Right atrium auricular region (tissue), 2 donors: Measurements from ENCODE around the gene HOXD8. TPM values are rescaled to one million over a fixed set of nuclear protein-coding genes. Genes with fewer than 3 reads are reported as not detected.

Experiments
- DNase-seq: peaks from one replicate; pipeline ENCODE4 v3.0.0-alpha.2; 2019; ENCODE audit warnings: low spot score
- H3K27ac ChIP-seq, 2 donors: fragments of 200-600 bp; sonication (generic); 1 replicate in 1 of 2; 2 replicates in 1 of 2; pipeline ENCODE4 v1.5.1; 2016 to 2019
- H3K27me3 ChIP-seq, 2 donors: fragments of 200-600 bp; sonication (generic); one replicate each; pipeline versions ENCODE4 v1.5.1 to v1.6.0; 2017 to 2019
- H3K36me3 ChIP-seq: fragments of 200-600 bp; sonication (generic); one replicate; pipeline ENCODE4 v1.5.1; 2016
- H3K4me1 ChIP-seq, 2 donors: fragments of 200-600 bp; sonication (generic); one replicate each; pipeline versions ENCODE4 v1.5.1 to v1.6.0; 2017 to 2019
- H3K4me3 ChIP-seq, 2 donors: fragments of 200-600 bp; sonication (generic); 1 replicate in 1 of 2; 2 replicates in 1 of 2; pipeline ENCODE4 v1.5.1; 2017 to 2019; ENCODE audit warnings: mild to moderate bottlenecking in 1 of 2, moderate library complexity in 1 of 2
- H3K9me3 ChIP-seq, 2 donors: fragments of 200-600 bp; sonication (generic); one replicate each; pipeline ENCODE4 v1.5.1; 2019
- CTCF ChIP-seq, 2 donors: fragments of 200-600 bp; sonication (generic); IDR thresholded peaks; one replicate each; pipeline ENCODE4 v1.5.1; 2019; ENCODE audit warnings: antibody characterized with exemption in 2 of 2
- total RNA-seq, 2 donors: library from RNA; depleted of rRNA; stranded (reverse); fragments of >200 nt; gene quantifications; one replicate each; pipeline ENCODE4 v1.1.0, GENCODE V29; 2016

HOXD8 gene
- total RNA-seq, 2 donors from 2014 or later = 0.55 to 1.1 TPM

- Histone ChIP-seq H3K36me3 (no peaks in the 10 kb centered on the region), H3K4me3 (no peak overlapping the region), H3K4me1 (peaks cover 0 to 46% of the 10 kb centered on the region in 2 donors), H3K27ac (no peak overlapping the region), H3K27me3 (peaks cover 58 to 93% of the 10 kb centered on the region in 2 donors), H3K9me3 (no peaks in the 10 kb centered on the region)
- no peak for TF ChIP-seq CTCF (IDR thresholded peaks at IDR 0.05)
- DNase-seq = no peak
Observed at GRCh38 chr2:176104316-176105077, 25.0 kb upstream of the HOXD8 start.

- Histone ChIP-seq H3K27me3 (peaks cover 61 to 93% of the 10 kb centered on the region in 2 donors), H3K4me1 (peaks cover 0 to 39% of the 10 kb centered on the region in 2 donors), H3K9me3 (no peaks in the 10 kb centered on the region), H3K27ac (no peak overlapping the region), H3K4me3 (no peak overlapping the region), H3K36me3 (no peaks in the 10 kb centered on the region)
- DNase-seq = no peak
- TF ChIP-seq CTCF (IDR thresholded peaks at IDR 0.05) = no peak
Observed at GRCh38 chr2:176105078-176105729, 24.3 kb upstream of the HOXD8 start.

- no peak for TF ChIP-seq CTCF (IDR thresholded peaks at IDR 0.05)
- Histone ChIP-seq H3K4me3 (no peak overlapping the region), H3K4me1 (peaks cover 0 to 39% of the 10 kb centered on the region in 2 donors), H3K27me3 (peaks cover 63 to 92% of the 10 kb centered on the region in 2 donors), H3K36me3 (no peaks in the 10 kb centered on the region), H3K27ac (no peak overlapping the region), H3K9me3 (no peaks in the 10 kb centered on the region)
- DNase-seq = no peak
Observed at GRCh38 chr2:176105730-176106580, 23.6 kb upstream of the HOXD8 start.

- Histone ChIP-seq H3K4me1 (peaks cover 0 to 39% of the 10 kb centered on the region in 2 donors), H3K27ac (no peak within 1 kb of the TSS), H3K4me3 (peak within 1 kb of the TSS in 1 of 2 donors; percentile 32), H3K36me3 (no peaks in the 10 kb centered on the region), H3K27me3 (peaks cover 66 to 90% of the 10 kb centered on the region in 2 donors), H3K9me3 (no peaks in the 10 kb centered on the region)
- no peak for DNase-seq
- no peak for TF ChIP-seq CTCF (IDR thresholded peaks at IDR 0.05)
Observed at GRCh38 chr2:176106581-176107539, 22.6 kb upstream of the HOXD8 start, which contains the start of gene HOXD11. TSS of gene HOXD11 (plus strand) at chr2:176107280. CDS start at chr2:176107356, 76 bp downstream.

GRCh38 chr2:176107731-176108181 lies 21.7 kb upstream of the HOXD8 start:
- no peaks in the 10 kb centered on the region for H3K9me3 ChIP-seq
- no peak for DNase-seq
- H3K4me1 ChIP-seq = peaks cover 0 to 39% of the 10 kb centered on the region in 2 donors
- no peaks in the 10 kb centered on the region for H3K36me3 ChIP-seq
- no peak overlapping the region for H3K4me3 ChIP-seq
- H3K27me3 ChIP-seq = peaks cover 73 to 90% of the 10 kb centered on the region in 2 donors
- no peak overlapping the region for H3K27ac ChIP-seq
- TF ChIP-seq CTCF (IDR thresholded peaks at IDR 0.05) = no peak
